GM20000 (cell line): ENCODE data around the gene TMPRSS3.
"Not testable (repeated sequence)": the region's sequence is repeated elsewhere in the genome, so short reads cannot be mapped to it uniquely, and the experiment has no call there.

Experiments used
- DNase-seq: peaks from one replicate; pipeline ENCODE4 v3.0.0; 2012; ENCODE audit warnings: low spot score
- CTCF ChIP-seq: IDR thresholded peaks from 2 replicates; pipeline ENCODE4 v1.5.1; 2012; ENCODE audit warnings: mild to moderate bottlenecking, control low read depth; ENCODE audit errors: extremely low read depth, missing control alignments

The TMPRSS3 gene

GRCh38 chr21:42414066-42414465 is 18.2 kb upstream of the TMPRSS3 start:
- no peak for DNase-seq
- no peak for TF ChIP-seq CTCF

GRCh38 chr21:42413500-42413899 is 17.6 kb upstream of the TMPRSS3 start:
- no peak for TF ChIP-seq CTCF
- no peak for DNase-seq

GRCh38 chr21:42413093-42413492 is 17.2 kb upstream of the TMPRSS3 start:
- no peak for DNase-seq
- no peak for TF ChIP-seq CTCF

- TF ChIP-seq CTCF, result no peak
- no peak for DNase-seq
These were observed 16.7 kb upstream of the TMPRSS3 start for GRCh38 chr21:42412636-42412933.

GRCh38 chr21:42411891-42412635 is 16.2 kb upstream of the TMPRSS3 start:
- DNase-seq, result no peak
- no peak for TF ChIP-seq CTCF

- peak; percentile 13 for TF ChIP-seq CTCF
- no peak for DNase-seq
These were observed 15.5 kb upstream of the TMPRSS3 start for GRCh38 chr21:42411197-42411869.

- TF ChIP-seq CTCF, result no peak
- DNase-seq, result no peak
These were observed 13.5 kb upstream of the TMPRSS3 start for GRCh38 chr21:42409366-42409765.

- not testable (repeated sequence) for DNase-seq
These were observed 12.9 kb upstream of the TMPRSS3 start for GRCh38 chr21:42408718-42409117.
